Brain pericyte (primary cell): ENCODE measurements around the gene NAA20.
"Not testable (repeated sequence)": the region's sequence is repeated elsewhere in the genome, so short reads cannot be mapped to it uniquely, and the experiment has no call there.

Source experiments
- DNase-seq: peaks from one replicate; pipeline ENCODE4 v3.0.0-alpha.2; 2012; ENCODE audit warnings: low read depth, low spot score

Gene NAA20

GRCh38 chr20:19991308-19991707 lies 25.9 kb upstream of the NAA20 start:
- DNase-seq = no peak

- DNase-seq = no peak
These were observed 25.3 kb upstream of the NAA20 start for GRCh38 chr20:19991854-19992253.

DNA sequence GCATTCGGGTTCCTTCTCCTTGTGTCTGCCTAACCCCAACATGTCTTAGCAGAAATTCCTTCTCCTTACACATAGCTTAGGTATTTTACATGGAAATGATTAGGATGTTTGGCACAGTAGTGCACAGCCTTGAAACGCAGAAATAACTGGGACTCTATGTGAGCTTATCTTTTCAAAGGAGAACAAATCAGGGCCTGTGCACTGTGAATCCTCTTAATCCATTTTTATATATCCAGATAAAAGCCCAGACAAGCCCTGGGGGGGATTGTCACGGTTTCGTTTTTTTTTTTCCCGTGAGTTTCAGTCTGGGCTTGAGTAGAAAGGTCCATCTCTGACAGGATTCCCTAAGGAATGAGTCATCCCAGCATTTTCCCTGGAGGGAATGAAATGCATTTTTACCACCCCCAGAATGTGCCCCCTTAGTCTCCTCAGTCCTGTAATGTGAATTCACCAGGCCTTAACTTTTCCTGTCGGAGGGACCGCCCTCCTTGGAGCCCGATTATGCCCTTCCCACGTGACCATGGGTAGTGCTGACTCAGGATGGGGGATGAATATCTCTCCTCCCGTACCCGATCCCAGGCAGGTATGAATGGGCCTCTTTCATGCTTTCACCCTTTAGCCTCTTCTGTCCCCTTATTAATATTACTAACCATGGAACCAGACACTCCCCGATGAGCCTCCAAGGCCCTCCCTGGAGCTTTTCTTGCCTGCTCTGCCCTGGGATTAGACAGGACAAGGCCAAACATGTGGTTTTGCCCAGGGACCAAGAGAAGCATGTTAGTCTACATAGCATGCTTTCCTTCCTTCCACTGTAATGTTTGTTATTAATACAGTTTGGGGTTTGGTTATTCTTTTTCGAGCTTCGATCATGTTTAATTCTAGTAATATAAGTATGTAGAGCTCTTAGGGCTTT lies 23.9 kb upstream of the NAA20 start:
- no peak for DNase-seq

DNA sequence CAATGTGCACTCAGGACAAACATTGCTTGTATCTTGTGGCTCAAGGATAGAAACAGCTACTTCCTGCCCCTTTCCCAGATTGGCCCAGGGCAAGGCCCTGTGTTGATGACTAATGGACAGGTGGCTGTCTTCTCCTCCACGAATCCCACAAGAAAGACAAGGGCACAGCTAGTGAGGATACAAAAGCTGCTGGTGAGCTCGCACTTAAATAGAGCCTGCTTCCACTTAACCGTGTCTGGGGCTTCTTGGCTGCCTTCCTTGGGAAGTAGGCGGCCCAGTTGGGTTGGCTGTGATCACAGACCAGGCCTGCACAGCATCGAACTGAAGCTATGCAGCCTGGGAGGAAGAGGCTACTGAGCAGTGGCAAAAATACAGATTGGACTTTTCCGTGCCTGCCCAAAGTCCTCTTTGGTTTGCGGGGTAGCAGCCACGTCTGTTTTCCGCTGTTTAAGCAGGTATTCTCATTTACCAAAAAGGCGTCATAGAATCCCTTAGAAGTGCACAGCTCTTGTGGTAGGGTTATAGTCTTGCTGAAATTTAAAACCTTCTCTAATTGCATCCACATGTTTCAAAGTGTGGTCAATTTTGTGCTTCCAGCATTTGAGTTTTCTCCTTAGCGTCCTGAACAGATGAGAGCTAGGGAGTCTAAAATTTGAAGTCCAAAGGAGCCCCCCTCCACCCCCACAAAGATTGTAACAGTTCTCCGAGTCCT lies 23.0 kb upstream of the NAA20 start:
- no peak for DNase-seq

GRCh38 chr20:19995220-19995863 lies 21.8 kb upstream of the NAA20 start:
- no peak for DNase-seq

GRCh38 chr20:19996222-19996621 lies 20.9 kb upstream of the NAA20 start:
- DNase-seq = no peak

- no peak for DNase-seq
These were observed 20.2 kb upstream of the NAA20 start for GRCh38 chr20:19996917-19997316.

DNA sequence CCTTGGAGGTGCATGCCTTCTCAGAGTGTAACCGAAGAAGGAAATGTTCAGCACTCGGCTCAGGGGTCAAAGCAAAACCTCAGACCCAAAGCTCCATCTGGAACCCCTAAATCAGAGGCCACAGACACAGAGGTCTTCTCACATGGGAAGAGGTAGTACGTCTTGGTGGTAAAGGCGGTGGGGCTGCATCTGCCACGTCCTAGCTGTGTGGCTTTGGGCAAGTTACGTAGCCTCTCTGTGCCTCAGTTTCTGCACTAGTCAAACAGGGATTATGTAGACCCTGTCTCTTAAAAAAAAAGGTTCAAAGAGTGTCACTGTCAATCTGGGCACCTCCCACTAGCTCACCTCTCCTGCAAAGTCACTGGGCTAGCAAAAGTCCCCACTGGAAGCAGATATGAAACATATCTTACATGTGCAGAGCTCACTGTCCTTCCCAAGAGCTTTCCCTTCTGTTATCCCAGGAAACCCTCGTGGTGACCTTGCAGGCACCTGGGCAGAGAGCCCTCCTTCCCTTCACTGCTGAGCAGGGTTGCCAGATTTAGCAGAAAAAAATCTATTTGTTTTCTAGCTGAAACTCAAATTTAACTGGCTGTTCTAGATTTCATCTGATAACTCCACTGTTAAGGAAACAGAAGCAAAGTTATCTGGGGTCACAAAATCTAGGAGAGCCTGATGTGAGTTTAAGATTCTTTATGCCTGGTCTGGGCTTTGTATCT lies 18.0 kb upstream of the NAA20 start:
- DNase-seq = no peak

GRCh38 chr20:20000211-20000968 lies 16.8 kb upstream of the NAA20 start:
- no peak for DNase-seq

DNA sequence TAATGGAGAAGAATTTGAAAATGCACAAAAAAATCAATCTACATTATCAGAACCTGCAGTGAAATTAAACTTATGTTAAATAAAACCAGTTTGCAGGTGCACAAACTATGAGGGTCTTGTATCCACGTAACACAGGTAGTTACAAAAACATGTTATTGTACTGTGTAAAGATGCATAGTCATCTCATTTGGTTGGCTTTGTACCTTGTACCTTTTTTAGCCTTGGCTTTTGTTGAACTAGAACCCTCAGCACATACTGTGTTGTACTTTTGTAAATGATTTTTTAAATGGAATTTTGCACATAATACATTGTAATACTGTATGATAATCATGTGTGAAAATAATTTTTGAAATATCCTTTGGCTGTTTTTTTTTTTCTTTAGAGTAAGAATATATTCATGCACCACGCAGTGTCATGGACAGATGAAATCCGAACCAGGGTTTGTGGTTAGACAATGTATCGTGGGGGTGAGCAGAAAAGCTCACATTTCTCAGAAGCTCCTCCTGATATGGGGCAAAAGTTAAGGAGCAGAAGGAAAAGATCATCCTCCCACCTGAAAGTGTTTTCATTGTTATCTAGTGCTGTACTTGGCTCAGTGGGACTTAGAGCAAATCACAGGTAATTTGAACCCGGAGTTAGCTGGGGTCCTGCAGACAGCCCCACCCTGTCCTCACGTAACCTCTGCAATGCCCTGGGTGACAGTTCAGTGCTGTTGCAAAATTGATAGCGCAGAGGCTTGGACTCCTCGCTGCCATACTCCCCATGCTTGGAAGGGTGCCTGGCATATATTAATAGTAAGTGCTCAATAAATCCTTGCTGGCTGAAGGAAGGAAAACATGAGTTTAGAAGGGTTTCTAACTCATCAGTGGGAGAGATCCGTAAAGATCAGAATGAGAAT lies 14.8 kb upstream of the NAA20 start:
- DNase-seq = no peak

DNA sequence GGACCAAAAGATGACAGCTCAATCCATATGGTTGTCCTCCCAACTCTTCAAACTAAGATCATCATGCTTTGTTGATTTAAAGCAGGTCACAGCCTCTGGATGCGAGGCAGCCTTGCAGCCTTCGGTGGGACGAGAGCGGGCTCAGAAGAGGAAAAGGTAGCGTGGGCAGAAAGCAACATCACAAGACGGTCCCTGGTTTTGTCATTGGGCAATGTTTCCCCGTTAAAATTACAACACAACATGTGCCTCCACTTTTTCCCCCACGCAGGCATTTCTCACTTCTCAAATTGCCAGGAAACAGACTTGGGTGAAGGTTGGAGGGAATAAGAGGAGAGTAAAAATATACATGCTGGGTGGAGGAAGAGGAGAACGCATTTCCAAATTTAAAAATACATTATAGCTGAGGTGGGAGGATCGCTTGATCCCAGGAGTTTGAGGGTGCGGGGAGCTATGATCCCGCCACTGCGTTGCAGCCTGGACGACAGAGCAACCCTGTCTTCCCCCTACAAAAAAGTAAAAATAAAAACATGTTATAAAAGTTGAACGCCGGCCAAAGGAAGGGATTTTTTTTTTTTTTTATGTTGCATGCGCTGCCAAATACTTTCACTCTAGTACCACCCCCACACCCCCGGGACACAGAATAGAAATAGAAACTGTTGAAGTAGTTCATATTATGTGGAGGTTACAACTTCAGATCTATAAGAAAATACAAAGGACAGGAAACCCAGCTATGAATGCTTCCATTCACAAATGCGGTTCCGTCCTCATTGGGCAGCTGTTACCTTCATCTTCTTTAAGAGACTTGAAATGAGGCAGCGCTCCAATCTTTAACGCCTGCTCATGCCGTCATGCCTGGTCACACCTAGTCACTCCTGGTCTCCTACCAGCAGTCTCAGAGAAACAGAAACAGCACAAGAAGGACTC lies 13.9 kb upstream of the NAA20 start:
- no peak for DNase-seq

- DNase-seq = not testable (repeated sequence)
These were observed 13.2 kb upstream of the NAA20 start for GRCh38 chr20:20003955-20004322.

- no peak for DNase-seq
These were observed 11.8 kb upstream of the NAA20 start for GRCh38 chr20:20005342-20005741.

DNA sequence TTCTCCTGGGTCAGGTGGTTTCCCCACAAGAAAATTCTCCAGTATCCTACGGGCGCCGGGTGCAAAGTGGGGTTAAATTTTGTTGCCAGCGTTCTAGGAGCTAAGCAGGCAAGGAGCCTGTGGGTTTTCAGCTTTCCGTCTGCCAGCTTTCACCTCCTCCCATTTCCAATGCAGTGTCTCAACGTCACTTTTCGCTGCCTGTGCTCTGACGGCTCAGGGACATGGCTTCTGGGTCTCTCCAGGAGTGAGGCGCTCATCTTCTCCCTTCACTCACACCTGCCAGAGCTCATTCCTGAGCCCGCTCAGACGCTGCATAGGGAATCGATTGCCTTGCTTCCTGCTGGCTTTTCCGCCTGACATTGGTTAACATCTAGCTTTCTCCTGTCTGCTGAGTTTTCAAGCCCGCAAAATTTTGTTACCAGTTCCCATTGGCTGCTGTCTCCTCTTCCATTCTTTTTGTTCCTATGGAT lies 7.3 kb upstream of the NAA20 start:
- DNase-seq = no peak

DNA sequence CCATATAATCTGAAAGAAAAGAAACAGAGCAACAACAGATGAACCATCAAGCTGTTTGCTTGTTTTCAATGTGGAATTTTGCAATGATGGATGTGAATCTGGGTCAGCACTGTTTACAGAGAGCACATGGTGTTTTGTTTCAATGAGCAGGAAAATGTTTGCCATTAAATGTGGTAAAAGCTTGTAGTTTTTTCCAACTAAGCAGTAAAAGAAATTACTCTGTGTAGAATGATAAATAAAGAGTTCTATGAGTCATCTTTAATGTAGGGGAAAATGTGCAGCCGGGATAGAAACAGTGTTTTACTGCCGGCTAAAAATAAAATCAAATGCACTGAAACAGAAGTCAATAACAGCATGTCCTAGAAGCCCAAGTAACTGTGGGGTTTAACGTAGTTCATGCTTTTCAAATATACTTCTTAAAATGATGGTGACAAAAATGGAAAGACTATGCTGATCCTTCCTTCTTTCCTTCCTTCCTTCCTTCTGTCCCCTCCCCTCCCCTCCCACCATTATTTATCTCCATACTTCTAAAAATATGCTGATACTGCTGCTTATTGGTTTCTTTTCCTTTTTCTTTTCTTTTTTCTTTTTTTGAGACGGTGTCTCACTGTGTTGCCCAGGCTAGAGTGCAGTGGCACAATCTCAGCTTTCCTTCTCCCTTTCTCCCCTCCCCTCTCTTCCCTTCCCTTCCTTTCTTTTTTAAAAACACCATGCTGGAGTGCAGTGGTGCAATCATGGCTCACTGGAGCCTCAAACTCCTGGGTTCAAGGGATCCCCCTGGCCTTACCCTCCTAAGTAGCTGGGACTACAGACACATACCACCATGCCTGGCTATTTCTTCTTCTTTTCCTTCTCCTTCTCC lies 6.3 kb upstream of the NAA20 start:
- DNase-seq = peak; percentile 56

- no peak for DNase-seq
These were observed 4.6 kb upstream of the NAA20 start for GRCh38 chr20:20012541-20012940.

DNA sequence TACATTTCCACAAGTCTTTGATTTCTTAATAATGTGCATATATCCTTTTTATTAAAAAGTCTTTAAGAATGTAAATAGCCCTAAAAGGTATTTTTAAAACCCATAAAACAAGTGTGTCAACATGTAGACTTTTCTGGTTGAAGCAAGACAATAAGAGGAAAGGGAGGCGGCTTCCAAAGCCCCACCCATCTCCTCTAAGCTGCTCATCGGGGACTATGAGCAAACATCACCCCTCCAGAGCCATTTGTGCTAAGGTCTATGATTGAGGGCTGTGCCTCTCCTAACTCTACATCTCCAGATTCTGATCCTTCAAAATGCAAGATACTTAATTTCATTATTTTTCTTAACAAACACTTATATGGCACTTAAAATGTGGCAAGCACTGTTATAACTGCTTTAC lies 2.5 kb upstream of the NAA20 start:
- DNase-seq = no peak

DNA sequence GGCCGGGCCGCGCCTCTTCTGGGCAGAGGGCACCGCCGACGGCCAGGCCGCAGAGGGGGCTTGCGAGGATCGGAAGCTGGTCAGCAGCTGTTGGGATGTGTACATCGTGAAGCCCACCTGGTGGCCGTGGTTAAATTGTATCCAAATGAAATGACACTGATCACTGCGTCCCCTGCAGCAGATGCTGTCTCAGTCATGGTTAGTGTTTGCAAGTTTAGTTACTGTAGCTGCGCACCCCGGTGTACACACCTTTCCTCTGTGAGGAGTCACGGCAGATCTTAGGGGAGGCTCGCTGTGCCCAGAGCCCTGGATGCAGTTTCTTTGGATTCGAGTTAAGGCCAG lies 653 bp downstream of the NAA20 start:
- no peak for DNase-seq
